Aorta (tissue), 5 donors: ENCODE measurements around the gene SPINK1. TPM values are rescaled to one million over a fixed set of nuclear protein-coding genes. Genes with fewer than 3 reads are reported as not detected.
"Not testable (repeated sequence)": the region's sequence is repeated elsewhere in the genome, so short reads cannot be mapped to it uniquely, and the experiment has no call there.

Experiments used
- ATAC-seq: fragments of 200-7000 bp; cut with Tn5 transposase; one replicate; pipeline ENCODE4 v1.9.1; 2022; ENCODE audit warnings: moderate library complexity; ENCODE audit not compliant: low FRiP score
- DNase-seq, 2 donors: peaks; one replicate each; pipeline ENCODE4 v3.0.0-alpha.2; 2020
- H3K27ac ChIP-seq, 2 donors: one replicate each; pipeline ENCODE4 v1.5.1; 2013; ENCODE audit warnings: low read length in 2 of 2, mild to moderate bottlenecking in 2 of 2, moderate library complexity in 2 of 2, control low read depth in 1 of 2, inconsistent platforms in 1 of 2, low read depth in 1 of 2
- H3K27me3 ChIP-seq, 2 donors: one replicate each; pipeline ENCODE4 v1.6.1; 2013; ENCODE audit warnings: control low read depth in 1 of 2, low read length in 1 of 2, mild to moderate bottlenecking in 1 of 2, moderate library complexity in 1 of 2; ENCODE audit not compliant: insufficient read depth in 2 of 2, control insufficient read depth in 1 of 2
- H3K36me3 ChIP-seq, 2 donors: one replicate each; pipeline ENCODE4 v1.6.1; 2013; ENCODE audit warnings: control low read depth in 1 of 2, low read length in 1 of 2, mild to moderate bottlenecking in 1 of 2; ENCODE audit not compliant: insufficient read depth in 2 of 2, control insufficient read depth in 1 of 2
- H3K4me1 ChIP-seq, 2 donors: one replicate each; pipeline ENCODE4 v1.6.1; 2013; ENCODE audit warnings: low read length in 2 of 2, control low read depth in 1 of 2, mild to moderate bottlenecking in 1 of 2, moderate library complexity in 1 of 2; ENCODE audit not compliant: insufficient read depth in 2 of 2, control insufficient read depth in 1 of 2
- H3K4me3 ChIP-seq, 2 donors: one replicate each; pipeline ENCODE4 v1.5.1; 2013; ENCODE audit warnings: low read length in 2 of 2, control low read depth in 1 of 2, mild to moderate bottlenecking in 1 of 2
- H3K9me3 ChIP-seq: one replicate; pipeline ENCODE4 v1.6.1; 2013; ENCODE audit warnings: mild to moderate bottlenecking, low read length; ENCODE audit not compliant: control insufficient read depth
- WGBS, 2 donors: extraction: QIAGEN DNeasy Blood & Tissue Kit; methylation state at CpG; one replicate each; pipeline ENCODE4 v1.1.7; 2013; 5-methylcytosine and 5-hydroxymethylcytosine counted together
- intact Hi-C, 2 donors: fragments of 100-400 bp; cut with DNase I; formaldehyde crosslinking; loops; one replicate each; pipeline versions ENCODE4 v1.14.2 to v1.15.0; 2022
- polyA plus RNA-seq, 2 donors: library from polyadenylated mRNA; stranded (reverse); fragments of 200-250 nt; gene quantifications; one replicate each; pipeline ENCODE4 v1.2.3, GENCODE V29; 2013
- total RNA-seq, 2 donors: library from RNA; stranded (reverse); fragmentation: NEBNext Ultra II Directional; extraction: Animal tissue kit (Norgen Biotek cat#: 25700); gene quantifications; one replicate each; pipeline ENCODE4 v1.2.1, GENCODE V29; 2021
- donor health status: healthy with polysubstance abuse.
- donor health status: Bipolar disorder and iron deficiency.
- donor health status: DM: no; HTN: no; CAD: no.
- donor health status: DM: no; HTN: no; CAD: no.
- donor health status: DM: yes; HTN: yes; CAD: no.

The SPINK1 gene
- total and polyA plus RNA-seq, 4 donors, result 9.4 to 67.7 (median 15.3) TPM

DNA sequence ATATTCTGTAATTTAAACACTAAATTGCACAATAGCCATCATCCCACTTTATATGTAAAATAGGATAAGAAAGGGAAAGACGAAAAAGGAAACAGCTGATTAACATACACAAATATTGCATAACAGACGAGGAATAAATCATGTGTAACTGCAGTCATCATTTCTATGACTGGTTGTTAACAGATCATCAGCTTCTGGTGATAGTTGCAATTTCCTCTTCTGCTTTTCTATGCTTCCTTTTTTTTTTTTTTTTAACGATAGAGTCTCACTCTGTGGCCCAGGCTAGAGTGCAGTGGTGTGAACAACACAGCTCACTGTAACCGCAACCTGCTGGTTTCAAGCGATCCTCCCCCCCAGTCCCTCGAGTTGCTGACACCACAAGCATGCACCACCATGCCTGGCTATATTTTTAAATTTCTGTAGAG, 26.4 kb downstream of the SPINK1 start:
- 75% methylated on average over 6 of the region's 6 CpGs for WGBS, 2 donors

GRCh38 chr5:147804334-147804733, 27.1 kb downstream of the SPINK1 start:
- 48 to 49% methylated on average over 3 of the region's 3 CpGs for WGBS, 2 donors
- Histone ChIP-seq H3K36me3 (no peaks in the 10 kb centered on the region), H3K9me3 (no peaks in the 10 kb centered on the region), H3K27ac (no peak overlapping the region), H3K4me3 (no peak overlapping the region), H3K27me3 (no peaks in the 10 kb centered on the region), H3K4me1 (no peaks in the 10 kb centered on the region)
- no peak for ATAC-seq
- intact Hi-C loops, result no loop called here
- no peak for DNase-seq

More for the DNA sequence above, 26.4 kb downstream of the SPINK1 start:
- H3K27ac ChIP-seq, result no peak overlapping the region
- ATAC-seq, result peak; percentile 52
- H3K36me3 ChIP-seq, result no peaks in the 10 kb centered on the region
- H3K4me1 ChIP-seq, result no peaks in the 10 kb centered on the region
- intact Hi-C loops, result no loop called here
- no peaks in the 10 kb centered on the region for H3K9me3 ChIP-seq
- no peak overlapping the region for H3K4me3 ChIP-seq
- no peaks in the 10 kb centered on the region for H3K27me3 ChIP-seq
- DNase-seq, result peak in 1 of 2 donors; percentile 63

DNA sequence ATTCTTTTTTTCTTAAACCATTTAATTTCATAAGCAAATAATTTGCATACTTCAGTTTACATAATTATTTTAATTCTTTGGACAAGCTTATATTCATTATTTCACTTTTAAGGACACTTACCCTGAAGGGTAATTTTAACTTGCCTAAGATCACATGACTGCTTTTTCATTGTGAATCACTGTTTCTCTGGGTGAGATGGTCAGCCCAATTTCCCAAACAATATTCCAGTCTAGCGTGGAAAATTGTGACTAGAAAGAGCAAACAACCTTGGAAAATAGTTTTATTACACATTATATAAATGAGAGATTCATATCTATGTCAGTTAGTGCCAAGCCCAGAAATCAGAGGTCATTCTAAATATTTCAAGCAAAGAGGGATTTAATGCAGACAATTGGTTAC, 27.5 kb downstream of the SPINK1 start:
- ATAC-seq, result no peak
- intact Hi-C loops, result no loop called here
- Histone ChIP-seq H3K36me3 (no peaks in the 10 kb centered on the region), H3K27ac (no peak overlapping the region), H3K4me1 (no peaks in the 10 kb centered on the region), H3K9me3 (no peaks in the 10 kb centered on the region), H3K27me3 (no peaks in the 10 kb centered on the region), H3K4me3 (no peak overlapping the region)
- 0% methylated on average over 1 of the region's 1 CpG for WGBS, 2 donors
- no peak for DNase-seq

DNA sequence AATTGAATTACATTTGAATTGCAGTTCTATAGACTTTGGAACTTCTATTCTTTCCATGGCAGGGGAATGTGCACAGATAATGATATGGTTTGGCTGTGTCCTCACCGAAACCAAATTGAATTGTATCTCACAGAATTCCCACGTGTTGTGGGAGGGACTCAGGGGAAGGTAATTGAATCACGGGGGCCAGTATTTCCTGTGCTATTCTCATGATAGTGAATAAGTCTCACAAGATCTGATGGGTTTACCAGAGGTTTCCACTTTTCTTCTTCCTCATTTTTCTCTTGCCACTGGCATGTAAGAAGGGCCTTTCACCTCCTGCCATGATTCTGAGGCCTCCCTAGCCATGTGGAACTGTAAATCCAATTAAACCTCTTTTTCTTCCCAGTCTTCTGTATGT, 28.3 kb downstream of the SPINK1 start:
- WGBS, 2 donors, result 74 to 79% methylated on average over 3 of the region's 3 CpGs

GRCh38 chr5:147801461-147801860, 30.0 kb downstream of the SPINK1 start:
- no peak for ATAC-seq
- Histone ChIP-seq H3K27me3 (no peaks in the 10 kb centered on the region), H3K4me3 (no peak overlapping the region), H3K27ac (no peak overlapping the region), H3K9me3 (no peaks in the 10 kb centered on the region), H3K36me3 (no peaks in the 10 kb centered on the region), H3K4me1 (no peaks in the 10 kb centered on the region)
- WGBS, 2 donors, result 81 to 88% methylated on average over 1 of the region's 1 CpG
- DNase-seq, result no peak
- intact Hi-C loops, result no loop called here

More for the DNA sequence above, 28.3 kb downstream of the SPINK1 start:
- H3K9me3 ChIP-seq, intact Hi-C loops, ATAC-seq, H3K4me3 ChIP-seq, H3K4me1 ChIP-seq, DNase-seq, H3K27me3 ChIP-seq, H3K36me3 ChIP-seq, H3K27ac ChIP-seq: not testable (repeated sequence)

GRCh38 chr5:147800491-147800890, 31.0 kb downstream of the SPINK1 start:
- 59 to 67% methylated on average over 3 of the region's 3 CpGs for WGBS, 2 donors
- no peak for ATAC-seq
- DNase-seq, result no peak
- no peak overlapping the region for H3K4me3 ChIP-seq
- no peaks in the 10 kb centered on the region for H3K36me3 ChIP-seq
- H3K4me1 ChIP-seq, result no peaks in the 10 kb centered on the region
- H3K27ac ChIP-seq, result no peak overlapping the region
- no peaks in the 10 kb centered on the region for H3K27me3 ChIP-seq
- intact Hi-C loops, result no loop called here
- H3K9me3 ChIP-seq, result no peaks in the 10 kb centered on the region

DNA sequence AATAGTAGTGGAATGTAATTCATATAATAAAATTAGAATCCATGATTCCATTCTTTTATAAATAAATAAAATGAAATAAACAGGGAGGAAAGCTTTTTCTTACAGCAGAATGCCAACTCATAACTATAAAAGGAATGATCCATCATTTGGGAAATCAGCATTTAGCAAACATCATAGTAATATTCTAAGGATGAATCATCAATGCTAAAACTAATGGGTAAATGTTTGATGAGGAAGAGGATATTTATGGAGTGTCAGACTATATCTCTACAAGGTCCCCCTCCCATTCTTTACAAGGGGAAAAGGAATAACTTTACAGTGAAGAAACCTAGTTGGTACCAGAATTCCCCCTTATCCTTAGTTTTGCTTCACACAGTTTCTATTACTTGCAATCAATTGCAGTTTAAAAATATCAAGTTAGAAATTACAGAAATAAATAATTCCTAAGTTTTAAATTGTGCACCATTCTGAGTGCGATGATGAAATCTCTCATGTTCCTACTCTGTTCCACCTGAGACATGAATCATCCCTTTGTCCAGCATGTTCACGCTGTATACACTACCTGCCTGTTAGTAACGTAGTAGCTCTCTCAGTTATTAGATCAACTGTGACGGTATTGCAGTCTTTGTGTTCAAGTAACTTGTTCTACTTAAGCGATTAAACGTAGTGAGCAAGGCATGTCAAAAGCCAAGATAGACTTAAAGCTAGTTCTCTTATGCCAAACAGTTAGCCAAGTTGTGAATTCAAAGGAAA, 34.7 kb downstream of the SPINK1 start:
- intact Hi-C loops, result no loop called here
- WGBS, 2 donors, result 69 to 71% methylated on average over 6 of the region's 6 CpGs

DNA sequence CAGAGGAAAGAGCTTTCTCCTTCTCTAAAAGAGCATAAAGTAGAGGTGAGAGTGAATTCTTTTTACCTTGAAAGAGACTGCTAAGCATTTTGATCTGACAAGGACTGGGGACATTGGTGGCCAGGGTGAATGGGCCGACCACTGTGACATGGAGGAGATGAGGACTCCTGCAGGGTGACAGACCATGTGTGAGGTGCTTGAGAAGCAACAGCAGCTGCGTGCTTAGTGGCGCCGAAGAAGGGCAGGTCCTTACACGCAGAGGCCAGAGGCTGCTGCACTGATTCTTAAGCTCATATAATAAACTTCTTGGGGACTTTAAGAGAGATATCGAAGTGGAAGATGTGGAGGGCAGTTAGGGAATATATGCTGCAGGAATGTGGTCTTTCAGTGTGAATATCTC, 40.3 kb downstream of the SPINK1 start:
- intact Hi-C loops, result no loop called here
- Histone ChIP-seq H3K4me1 (no peaks in the 10 kb centered on the region), H3K36me3 (no peaks in the 10 kb centered on the region), H3K4me3 (no peak overlapping the region), H3K27me3 (no peaks in the 10 kb centered on the region), H3K27ac (no peak overlapping the region), H3K9me3 (no peaks in the 10 kb centered on the region)
- 90 to 91% methylated on average over 6 of the region's 6 CpGs for WGBS, 2 donors
- DNase-seq (no peak), ATAC-seq (no peak)

More for the DNA sequence above, 34.7 kb downstream of the SPINK1 start:
- Histone ChIP-seq H3K9me3 (no peaks in the 10 kb centered on the region), H3K4me1 (no peaks in the 10 kb centered on the region), H3K27me3 (no peaks in the 10 kb centered on the region), H3K4me3 (no peak overlapping the region), H3K27ac (no peak overlapping the region), H3K36me3 (no peaks in the 10 kb centered on the region)
- no peak for DNase-seq
- no peak for ATAC-seq

GRCh38 chr5:147789820-147790219, 41.7 kb downstream of the SPINK1 start:
- intact Hi-C loops, result no loop called here
- 87 to 90% methylated on average over 2 of the region's 2 CpGs for WGBS, 2 donors
- ATAC-seq (no peak), DNase-seq (no peak)
- Histone ChIP-seq H3K9me3 (no peaks in the 10 kb centered on the region), H3K36me3 (no peaks in the 10 kb centered on the region), H3K4me3 (no peak overlapping the region), H3K4me1 (no peaks in the 10 kb centered on the region), H3K27ac (no peak overlapping the region), H3K27me3 (no peaks in the 10 kb centered on the region)
